HFFc6 (cell line): Measurements from ENCODE around the gene POLD2. TPM values are rescaled to one million over a fixed set of nuclear protein-coding genes. Genes with fewer than 3 reads are reported as not detected.

Experiments
- DNase-seq: peaks from one replicate; pipeline ENCODE4 v3.0.0-alpha.2; 2018
- H3K27ac Mint-ChIP-seq: 2 replicates; pipeline ENCODE4 v1.8.0; 2020; ENCODE audit warnings: mild to moderate bottlenecking, mixed read lengths
- H3K27me3 Mint-ChIP-seq: 2 replicates; pipeline ENCODE4 v1.8.0; 2021; ENCODE audit warnings: mild to moderate bottlenecking, moderate library complexity, mixed read lengths; ENCODE audit not compliant: insufficient read depth
- H3K36me3 Mint-ChIP-seq: 2 replicates; pipeline ENCODE4 v1.8.0; 2021; ENCODE audit warnings: low read depth, mixed read lengths
- H3K4me1 Mint-ChIP-seq: 2 replicates; pipeline ENCODE4 v1.8.0; 2020; ENCODE audit warnings: low read depth, mixed read lengths
- H3K4me3 Mint-ChIP-seq: 2 replicates; pipeline ENCODE4 v1.8.0; 2020; ENCODE audit warnings: mild to moderate bottlenecking, moderate library complexity, mixed read lengths
- H3K9me3 Mint-ChIP-seq: 2 replicates; pipeline ENCODE4 v1.8.0; 2020; ENCODE audit warnings: mild to moderate bottlenecking, mixed read lengths
- CTCF ChIP-seq: fragments of 200-600 bp; sonication (generic); IDR thresholded peaks from 2 replicates; pipeline ENCODE4 v1.5.0; 2021; ENCODE audit warnings: antibody characterized with exemption, mild to moderate bottlenecking
- total RNA-seq, 6 experiments: library from RNA; stranded (reverse); fragmentation: NEBNext Ultra II Directional; extraction: Animal tissue kit (Norgen Biotek cat#: 25700); gene quantifications; 2 replicates in 1 of 6; 3 replicates in 5 of 6; pipeline ENCODE4 v1.2.3, GENCODE V29; 2021

Gene POLD2
- total RNA-seq, 6 experiments from 2014 or later: 154 to 210 (median 183) TPM

GRCh38 chr7:44158873-44159631 lies 35.7 kb upstream of the POLD2 start:
- Mint-ChIP-seq H3K36me3 (no peaks in the 10 kb centered on the region), H3K9me3 (no peaks in the 10 kb centered on the region), H3K4me3 (no peak overlapping the region), H3K27me3 (peaks cover 4% of the 10 kb centered on the region), H3K27ac (no peak overlapping the region), H3K4me1 (peaks cover 34% of the 10 kb centered on the region)
- DNase-seq: no peak
- TF ChIP-seq CTCF: no peak

- Mint-ChIP-seq H3K4me3 (no peak overlapping the region), H3K27me3 (peaks cover 4% of the 10 kb centered on the region), H3K27ac (no peak overlapping the region), H3K9me3 (no peaks in the 10 kb centered on the region), H3K36me3 (no peaks in the 10 kb centered on the region), H3K4me1 (peaks cover 26% of the 10 kb centered on the region)
- no peak for TF ChIP-seq CTCF
- no peak for DNase-seq
These were observed 34.9 kb upstream of the POLD2 start for GRCh38 chr7:44158096-44158872.

DNA sequence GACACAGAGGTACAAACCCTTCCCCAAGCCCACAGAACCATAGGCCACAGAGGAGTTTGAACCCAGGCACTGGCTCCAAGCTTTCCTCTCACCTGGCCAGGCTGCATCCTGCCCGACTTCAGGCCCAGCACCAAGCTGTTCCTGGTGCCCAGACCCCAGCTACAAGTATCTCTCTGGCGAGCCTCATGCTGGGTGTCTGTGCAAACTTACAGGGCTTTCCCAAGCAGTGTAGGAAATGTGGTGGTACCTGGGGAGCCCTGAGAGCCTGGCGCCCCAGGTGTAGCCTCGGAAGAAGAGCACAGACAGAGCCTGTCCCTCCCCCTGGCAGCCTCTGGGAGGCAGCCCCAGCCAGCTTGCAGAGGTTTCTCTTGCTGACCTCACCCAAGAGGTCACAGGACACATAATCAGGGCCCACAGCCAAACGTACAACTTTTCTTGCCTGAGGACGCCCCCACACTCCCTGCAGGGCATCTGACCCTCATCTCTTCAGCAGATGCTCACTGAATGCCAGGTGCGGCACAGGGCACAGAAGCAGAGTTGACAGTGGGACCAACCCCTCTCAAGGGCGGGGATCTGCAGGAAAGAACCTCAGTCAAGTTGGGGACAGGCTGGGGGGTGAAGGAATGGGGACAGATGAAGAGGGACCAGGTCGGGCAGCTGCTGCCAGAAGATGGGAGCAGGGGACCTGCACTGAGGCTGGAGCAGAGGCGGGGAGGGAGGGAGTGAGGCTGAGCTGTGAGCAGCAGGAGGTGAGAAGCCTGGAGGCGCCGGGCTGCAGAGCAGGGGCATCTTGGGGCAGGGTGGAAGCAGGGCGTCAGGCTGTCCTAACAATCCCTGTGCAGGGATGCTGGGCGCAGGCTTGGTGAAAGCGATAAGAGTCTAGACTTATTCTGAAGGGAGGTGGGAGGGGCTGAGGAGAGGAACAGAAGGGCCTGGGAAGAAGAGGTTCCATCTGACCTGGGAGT lies 34.0 kb upstream of the POLD2 start:
- H3K4me1 Mint-ChIP-seq: peaks cover 17% of the 10 kb centered on the region
- no peak overlapping the region for H3K4me3 Mint-ChIP-seq
- no peaks in the 10 kb centered on the region for H3K36me3 Mint-ChIP-seq
- no peaks in the 10 kb centered on the region for H3K9me3 Mint-ChIP-seq
- peaks cover 2% of the 10 kb centered on the region for H3K27me3 Mint-ChIP-seq
- H3K27ac Mint-ChIP-seq: no peak overlapping the region
- TF ChIP-seq CTCF: no peak
- no peak for DNase-seq

DNA sequence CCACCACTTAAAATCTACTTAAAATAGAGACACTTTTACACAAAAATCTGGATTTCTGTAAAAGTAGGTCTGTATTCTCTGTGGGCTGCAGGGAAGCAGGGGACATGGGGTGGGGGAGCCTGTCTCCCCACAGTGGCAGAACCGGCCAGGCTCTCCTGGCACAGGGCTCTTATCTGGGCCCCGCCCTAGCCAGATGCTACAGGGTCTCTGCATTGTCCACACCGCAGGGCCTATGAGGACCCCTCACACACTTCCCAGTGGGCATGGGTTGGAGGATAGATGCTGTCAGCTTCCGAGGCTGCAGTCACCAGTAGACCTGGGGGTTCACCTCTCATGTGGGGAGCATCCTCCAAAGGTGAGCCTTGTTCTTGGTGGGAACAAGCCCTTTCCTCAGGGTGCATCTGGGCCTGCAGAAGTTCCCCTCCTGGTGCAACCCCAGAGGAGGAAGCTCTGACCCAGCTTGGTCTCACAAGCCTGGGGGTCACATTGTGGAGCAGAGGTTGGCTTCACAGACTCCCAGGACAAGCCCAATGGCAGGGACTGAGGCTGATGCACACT lies 33.2 kb upstream of the POLD2 start:
- Mint-ChIP-seq H3K9me3 (no peaks in the 10 kb centered on the region), H3K36me3 (no peaks in the 10 kb centered on the region), H3K4me1 (peaks cover 8% of the 10 kb centered on the region), H3K27ac (no peak overlapping the region), H3K27me3 (peaks cover 2% of the 10 kb centered on the region), H3K4me3 (no peak overlapping the region)
- no peak for DNase-seq
- TF ChIP-seq CTCF: no peak
